ENCODE results near the gene CNEP1R1.

DNA sequence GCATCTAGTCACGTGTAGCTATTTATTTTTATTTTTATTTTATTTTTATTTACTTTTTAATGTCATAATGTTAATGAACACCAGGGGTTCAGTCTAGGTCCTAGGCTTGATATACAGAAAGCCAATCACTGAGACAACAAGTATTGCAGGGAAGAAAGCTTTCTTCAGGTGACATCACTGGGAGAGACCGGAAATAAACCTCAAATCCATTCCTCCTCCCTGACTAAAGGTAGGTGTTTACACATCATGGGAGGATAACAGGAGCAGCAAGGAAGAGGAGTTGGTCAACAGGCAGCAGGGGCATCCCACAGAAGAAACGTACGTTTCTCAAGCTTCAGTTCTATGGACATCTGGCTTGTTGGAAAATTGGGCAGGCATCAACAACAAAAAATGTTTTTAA, 31.2 kb downstream of the CNEP1R1 start:
- TF ChIP-seq TEAD4 (IDR thresholded peaks at IDR 0.05; ENCODE audit: low read depth, low read length) (no peak), RBBP5 (IDR thresholded peaks at IDR 0.05; ENCODE audit: borderline replicate concordance, low read depth, low read length) (no peak), POLR2A (IDR thresholded peaks at IDR 0.05; ENCODE audit: control extremely low read depth in 1 of 2, low read depth in 2 of 2, low read length in 2 of 2) (no peak), EZH2 (IDR thresholded peaks at IDR 0.05; ENCODE audit: low read depth, low read length, severe bottlenecking) (no peak), POU5F1 (IDR thresholded peaks at IDR 0.05; ENCODE audit: low read depth, low read length) (no peak), CBX5 (IDR thresholded peaks at IDR 0.05; ENCODE audit: low read depth, low read length) (no peak), MAFK (IDR thresholded peaks at IDR 0.05; ENCODE audit: low read depth, low read length) (no peak), YY1 (IDR thresholded peaks at IDR 0.05; ENCODE audit: low read depth, low read length) (no peak), EP300 (IDR thresholded peaks at IDR 0.05; ENCODE audit: borderline replicate concordance in 1 of 2, low read depth in 2 of 2, low read length in 2 of 2) (no peak)
- TF ChIP-seq, protein P1, sequence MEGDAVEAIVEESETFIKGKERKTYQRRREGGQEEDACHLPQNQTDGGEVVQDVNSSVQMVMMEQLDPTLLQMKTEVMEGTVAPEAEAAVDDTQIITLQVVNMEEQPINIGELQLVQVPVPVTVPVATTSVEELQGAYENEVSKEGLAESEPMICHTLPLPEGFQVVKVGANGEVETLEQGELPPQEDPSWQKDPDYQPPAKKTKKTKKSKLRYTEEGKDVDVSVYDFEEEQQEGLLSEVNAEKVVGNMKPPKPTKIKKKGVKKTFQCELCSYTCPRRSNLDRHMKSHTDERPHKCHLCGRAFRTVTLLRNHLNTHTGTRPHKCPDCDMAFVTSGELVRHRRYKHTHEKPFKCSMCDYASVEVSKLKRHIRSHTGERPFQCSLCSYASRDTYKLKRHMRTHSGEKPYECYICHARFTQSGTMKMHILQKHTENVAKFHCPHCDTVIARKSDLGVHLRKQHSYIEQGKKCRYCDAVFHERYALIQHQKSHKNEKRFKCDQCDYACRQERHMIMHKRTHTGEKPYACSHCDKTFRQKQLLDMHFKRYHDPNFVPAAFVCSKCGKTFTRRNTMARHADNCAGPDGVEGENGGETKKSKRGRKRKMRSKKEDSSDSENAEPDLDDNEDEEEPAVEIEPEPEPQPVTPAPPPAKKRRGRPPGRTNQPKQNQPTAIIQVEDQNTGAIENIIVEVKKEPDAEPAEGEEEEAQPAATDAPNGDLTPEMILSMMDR (IDR thresholded peaks at IDR 0.05; ENCODE audit: control extremely low read depth in 1 of 3, insufficient read depth in 1 of 3, low read depth in 1 of 3, low read length in 3 of 3): no peak
- TF ChIP-seq, protein P2, sequence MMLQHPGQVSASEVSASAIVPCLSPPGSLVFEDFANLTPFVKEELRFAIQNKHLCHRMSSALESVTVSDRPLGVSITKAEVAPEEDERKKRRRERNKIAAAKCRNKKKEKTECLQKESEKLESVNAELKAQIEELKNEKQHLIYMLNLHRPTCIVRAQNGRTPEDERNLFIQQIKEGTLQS (IDR thresholded peaks at IDR 0.05; ENCODE audit: insufficient read depth, low read depth, low read length): no peak
- TF ChIP-seq, protein P3, sequence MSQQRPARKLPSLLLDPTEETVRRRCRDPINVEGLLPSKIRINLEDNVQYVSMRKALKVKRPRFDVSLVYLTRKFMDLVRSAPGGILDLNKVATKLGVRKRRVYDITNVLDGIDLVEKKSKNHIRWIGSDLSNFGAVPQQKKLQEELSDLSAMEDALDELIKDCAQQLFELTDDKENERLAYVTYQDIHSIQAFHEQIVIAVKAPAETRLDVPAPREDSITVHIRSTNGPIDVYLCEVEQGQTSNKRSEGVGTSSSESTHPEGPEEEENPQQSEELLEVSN (IDR thresholded peaks at IDR 0.05): no peak
